Mesenchymal stem cell (in vitro differentiated cells and primary cell): ENCODE measurements around the gene RPA1. TPM values are rescaled to one million over a fixed set of nuclear protein-coding genes. Genes with fewer than 3 reads are reported as not detected.

Experiments used
- DNase-seq: peaks from one replicate; pipeline ENCODE4 v3.0.0-alpha.2; 2013
- H2AFZ ChIP-seq: one replicate; pipeline ENCODE4 v1.6.1; 2013; ENCODE audit warnings: low read depth, mild to moderate bottlenecking, control low read depth, inconsistent platforms, low read length, moderate library complexity
- H2AK5ac ChIP-seq: 2 replicates; pipeline ENCODE4 v1.6.1; 2013; ENCODE audit warnings: low read length, moderate library complexity, mild to moderate bottlenecking, inconsistent platforms; ENCODE audit not compliant: severe bottlenecking
- H2BK120ac ChIP-seq: one replicate; pipeline ENCODE4 v1.6.1; 2013; ENCODE audit warnings: low read depth, mild to moderate bottlenecking, inconsistent platforms, low read length, moderate library complexity
- H2BK12ac ChIP-seq, 2 experiments: one replicate each; pipeline ENCODE4 v1.6.1; 2013; ENCODE audit warnings: inconsistent platforms in 2 of 2, low read length in 2 of 2, mild to moderate bottlenecking in 2 of 2, moderate library complexity in 2 of 2, control low read depth in 1 of 2
- H2BK15ac ChIP-seq: one replicate; pipeline ENCODE4 v1.6.1; 2013; ENCODE audit warnings: mild to moderate bottlenecking, low read depth, inconsistent platforms; ENCODE audit not compliant: poor library complexity, severe bottlenecking
- H2BK5ac ChIP-seq: 2 replicates; pipeline ENCODE4 v1.6.1; 2013; ENCODE audit warnings: low read depth, mild to moderate bottlenecking, low read length, control low read depth, inconsistent platforms; ENCODE audit not compliant: poor library complexity, severe bottlenecking
- H3K14ac ChIP-seq, 2 experiments: one replicate each; pipeline ENCODE4 v1.6.1; 2013; ENCODE audit warnings: inconsistent platforms in 2 of 2, low read length in 2 of 2, control low read depth in 1 of 2, mild to moderate bottlenecking in 1 of 2, moderate library complexity in 1 of 2
- H3K18ac ChIP-seq, 2 experiments: one replicate each; pipeline ENCODE4 v1.6.1; 2013; ENCODE audit warnings: inconsistent platforms in 2 of 2, low read length in 2 of 2, control low read depth in 1 of 2, low read depth in 1 of 2, mild to moderate bottlenecking in 1 of 2
- H3K23ac ChIP-seq, 2 experiments: one replicate each; pipeline ENCODE4 v1.6.1; 2013; ENCODE audit warnings: inconsistent platforms in 2 of 2, low read length in 2 of 2, mild to moderate bottlenecking in 2 of 2, moderate library complexity in 2 of 2, control low read depth in 1 of 2
- H3K27ac ChIP-seq: 2 replicates; pipeline ENCODE4 v1.5.1; 2013; ENCODE audit warnings: mild to moderate bottlenecking, moderate library complexity, low read length, control low read depth, inconsistent platforms; ENCODE audit not compliant: poor library complexity, severe bottlenecking
- H3K27me3 ChIP-seq, 2 experiments: 2 replicates each; pipeline versions ENCODE4 v1.6.1 to v1.7.0; 2013; ENCODE audit warnings: low read length in 2 of 2, mild to moderate bottlenecking in 2 of 2, moderate library complexity in 2 of 2, control low read depth in 1 of 2, inconsistent platforms in 1 of 2; ENCODE audit not compliant: control insufficient read depth in 1 of 2, insufficient read depth in 1 of 2
- H3K36me3 ChIP-seq, 2 experiments: 2 replicates each; pipeline versions ENCODE4 v1.6.1 to v1.7.0; 2013; ENCODE audit warnings: low read length in 2 of 2, control low read depth in 1 of 2, inconsistent platforms in 1 of 2, low read depth in 1 of 2, mild to moderate bottlenecking in 1 of 2; ENCODE audit not compliant: insufficient read depth in 2 of 2, control insufficient read depth in 1 of 2
- H3K4ac ChIP-seq, 2 experiments: one replicate each; pipeline ENCODE4 v1.6.1; 2013; ENCODE audit warnings: inconsistent platforms in 2 of 2, low read length in 2 of 2, mild to moderate bottlenecking in 2 of 2, moderate library complexity in 2 of 2, control low read depth in 1 of 2, low read depth in 1 of 2
- H3K4me1 ChIP-seq: 2 replicates; pipeline ENCODE4 v1.6.1; 2013; ENCODE audit warnings: low read depth, low read length, control low read depth; ENCODE audit not compliant: control insufficient read depth, insufficient read depth
- H3K4me2 ChIP-seq: 2 replicates; pipeline ENCODE4 v1.6.1; 2013; ENCODE audit warnings: low read length, mild to moderate bottlenecking, inconsistent platforms; ENCODE audit not compliant: poor library complexity, severe bottlenecking
- H3K4me3 ChIP-seq, 2 experiments: 2 replicates each; pipeline versions ENCODE4 v1.5.1 to v1.7.0; 2013; ENCODE audit warnings: low read length in 2 of 2, mild to moderate bottlenecking in 2 of 2, control low read depth in 1 of 2, low read depth in 1 of 2; ENCODE audit not compliant: insufficient read depth in 1 of 2
- H3K79me1 ChIP-seq: replicated peaks from 2 replicates; pipeline ENCODE4 v1.6.1; 2013; ENCODE audit warnings: mild to moderate bottlenecking, control low read depth, low read length, inconsistent platforms; ENCODE audit not compliant: poor library complexity, severe bottlenecking
- H3K9ac ChIP-seq: 2 replicates; pipeline ENCODE4 v1.7.0; 2013; ENCODE audit warnings: mild to moderate bottlenecking, low read length, moderate library complexity
- H3K9me3 ChIP-seq: 2 replicates; pipeline ENCODE4 v1.7.0; 2013; ENCODE audit warnings: mild to moderate bottlenecking, low read length; ENCODE audit not compliant: control insufficient read depth
- H4K8ac ChIP-seq: one replicate; pipeline ENCODE4 v1.6.1; 2013; ENCODE audit warnings: inconsistent platforms, mild to moderate bottlenecking, low read length, moderate library complexity
- H4K91ac ChIP-seq: one replicate; pipeline ENCODE4 v1.6.1; 2013; ENCODE audit warnings: mild to moderate bottlenecking, low read length, inconsistent platforms
- WGBS: methylation state at CpG from one replicate; pipeline ENCODE4 v1.1.7; 2013; ENCODE audit warnings: mixed read lengths; 5-methylcytosine and 5-hydroxymethylcytosine counted together
- polyA plus RNA-seq, 2 experiments: library from polyadenylated mRNA; stranded (reverse); fragments of 200-250 nt; gene quantifications; one replicate each; pipeline ENCODE4 v1.2.3, GENCODE V29; 2013

The RPA1 gene
- polyA plus RNA-seq (2013, experiment 1 of 2), result 21.9 TPM
- 22.1 TPM for polyA plus RNA-seq (2013, experiment 2 of 2)

GRCh38 chr17:1829592-1830257, at the start of gene RPA1, which contains the start of gene SMYD4:
TSS of gene RPA1 (plus strand) at chr17:1830005. CDS start at chr17:1830094, 89 bp downstream.
TSS of gene SMYD4 (minus strand) at chr17:1829902. CDS start at chr17:1827994, 1,908 bp downstream.
- Histone ChIP-seq H3K79me1 (peaks cover 21% of the 10 kb centered on the region), H4K8ac (peak within 1 kb of the TSS; percentile 71), H3K14ac (peak within 1 kb of the TSS in 1 of 2 experiments; percentile 91), H3K27ac (peak within 1 kb of the TSS; percentile 46), H3K4me1 (peaks cover 7% of the 10 kb centered on the region), H2BK120ac (peak within 1 kb of the TSS; percentile 15), H2AK5ac (peak within 1 kb of the TSS; percentile 22), H2BK12ac (peak within 1 kb of the TSS in 1 of 2 experiments; percentile 94), H3K18ac (peak within 1 kb of the TSS; percentile 77 to 93), H3K36me3 (peaks cover 14 to 42% of the 10 kb centered on the region in 2 experiments), H2BK5ac (peak within 1 kb of the TSS; percentile 89), H3K27me3 (no peaks in the 10 kb centered on the region), H3K9ac (peak within 1 kb of the TSS; percentile 87), H3K4ac (peak within 1 kb of the TSS; percentile 77 to 82), H2AFZ (peak within 1 kb of the TSS; percentile 95), H3K23ac (peak within 1 kb of the TSS in 1 of 2 experiments; percentile 80), H4K91ac (peak within 1 kb of the TSS; percentile 45), H3K4me3 (peak within 1 kb of the TSS; percentile 92 to 95), H3K9me3 (no peaks in the 10 kb centered on the region), H3K4me2 (peak within 1 kb of the TSS; percentile 92), H2BK15ac (peak within 1 kb of the TSS; percentile 60)
- under 1% methylated on average over 53 of the region's 83 CpGs for WGBS
- DNase-seq, result peak; percentile 88

- Histone ChIP-seq H2BK15ac (peak overlapping the region; percentile 36), H2AFZ (no peak overlapping the region), H3K79me1 (peaks cover 16% of the 10 kb centered on the region), H3K4ac (peak overlapping the region in 1 of 2 experiments; percentile 27), H3K18ac (no peak overlapping the region), H3K14ac (no peak overlapping the region), H3K27me3 (no peaks in the 10 kb centered on the region), H2BK120ac (no peak overlapping the region), H3K23ac (no peak overlapping the region), H3K9me3 (no peaks in the 10 kb centered on the region), H3K4me1 (peaks cover 17% of the 10 kb centered on the region), H2AK5ac (peak overlapping the region; percentile 42), H3K27ac (no peak overlapping the region), H3K4me3 (peak overlapping the region in 1 of 2 experiments; percentile 65), H3K9ac (peak overlapping the region; percentile 82), H4K91ac (peak overlapping the region; percentile 20), H3K36me3 (peaks cover 29 to 40% of the 10 kb centered on the region in 2 experiments), H2BK12ac (peak overlapping the region in 1 of 2 experiments; percentile 59), H4K8ac (no peak overlapping the region), H2BK5ac (no peak overlapping the region), H3K4me2 (no peak overlapping the region)
- WGBS, result 96% methylated on average over 6 of the region's 6 CpGs
- no peak for DNase-seq
Measured at GRCh38 chr17:1782171-1782567, 47.6 kb upstream of the RPA1 start.

GRCh38 chr17:1783271-1783670, 46.5 kb upstream of the RPA1 start:
- Histone ChIP-seq H2AK5ac (peak overlapping the region; percentile 4), H2AFZ (no peak overlapping the region), H3K4me3 (peak overlapping the region in 1 of 2 experiments; percentile 65), H3K79me1 (peaks cover 16% of the 10 kb centered on the region), H3K4ac (peak overlapping the region; percentile 6 to 27), H2BK15ac (peak overlapping the region; percentile 38), H3K14ac (no peak overlapping the region), H4K8ac (peak overlapping the region; percentile 2), H3K4me1 (peaks cover 24% of the 10 kb centered on the region), H3K4me2 (no peak overlapping the region), H3K27me3 (no peaks in the 10 kb centered on the region), H3K36me3 (peaks cover 18 to 41% of the 10 kb centered on the region in 2 experiments), H2BK5ac (no peak overlapping the region), H3K27ac (no peak overlapping the region), H4K91ac (peak overlapping the region; percentile 22), H3K23ac (no peak overlapping the region), H3K9me3 (no peaks in the 10 kb centered on the region), H2BK12ac (peak overlapping the region; percentile 29 to 59), H3K18ac (peak overlapping the region; percentile 6 to 42), H3K9ac (peak overlapping the region; percentile 82), H2BK120ac (peak overlapping the region; percentile 37)
- whole genome bisulfite sequencing, result 90% methylated on average over 19 of the region's 19 CpGs
- peak; percentile 56 for DNase-seq
